ENCODE data around the gene ARHGAP26.
"Not testable (repeated sequence)": the region's sequence is repeated elsewhere in the genome, so short reads cannot be mapped to it uniquely, and the experiment has no call there.

The ARHGAP26 gene

DNA sequence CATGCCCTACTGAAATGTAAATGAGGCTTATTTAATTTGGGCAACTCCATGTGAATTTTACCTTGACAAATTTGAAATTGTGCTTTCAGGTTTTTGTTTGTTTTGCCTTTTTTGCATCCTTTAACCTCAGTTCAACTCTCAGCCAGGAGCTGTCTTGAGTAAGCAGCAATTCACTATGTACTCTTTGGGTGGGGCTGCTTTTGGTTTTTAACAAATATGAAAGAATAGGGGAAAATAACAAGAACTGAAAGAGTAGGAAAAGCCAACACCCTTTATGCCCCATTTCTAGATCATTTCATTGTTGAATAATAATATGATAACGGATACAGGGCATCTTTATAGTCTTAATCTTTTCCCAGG lies 192.0 kb downstream of the ARHGAP26 start:
- no peak for DNase-seq

- DNase-seq, result not testable (repeated sequence)
These were observed 195.3 kb downstream of the ARHGAP26 start for GRCh38 chr5:142965258-142966120.

- DNase-seq, result no peak
These were observed 195.9 kb downstream of the ARHGAP26 start for GRCh38 chr5:142966121-142966420.

- DNase-seq, result no peak
These were observed 199.0 kb downstream of the ARHGAP26 start for GRCh38 chr5:142969186-142969585.

DNA sequence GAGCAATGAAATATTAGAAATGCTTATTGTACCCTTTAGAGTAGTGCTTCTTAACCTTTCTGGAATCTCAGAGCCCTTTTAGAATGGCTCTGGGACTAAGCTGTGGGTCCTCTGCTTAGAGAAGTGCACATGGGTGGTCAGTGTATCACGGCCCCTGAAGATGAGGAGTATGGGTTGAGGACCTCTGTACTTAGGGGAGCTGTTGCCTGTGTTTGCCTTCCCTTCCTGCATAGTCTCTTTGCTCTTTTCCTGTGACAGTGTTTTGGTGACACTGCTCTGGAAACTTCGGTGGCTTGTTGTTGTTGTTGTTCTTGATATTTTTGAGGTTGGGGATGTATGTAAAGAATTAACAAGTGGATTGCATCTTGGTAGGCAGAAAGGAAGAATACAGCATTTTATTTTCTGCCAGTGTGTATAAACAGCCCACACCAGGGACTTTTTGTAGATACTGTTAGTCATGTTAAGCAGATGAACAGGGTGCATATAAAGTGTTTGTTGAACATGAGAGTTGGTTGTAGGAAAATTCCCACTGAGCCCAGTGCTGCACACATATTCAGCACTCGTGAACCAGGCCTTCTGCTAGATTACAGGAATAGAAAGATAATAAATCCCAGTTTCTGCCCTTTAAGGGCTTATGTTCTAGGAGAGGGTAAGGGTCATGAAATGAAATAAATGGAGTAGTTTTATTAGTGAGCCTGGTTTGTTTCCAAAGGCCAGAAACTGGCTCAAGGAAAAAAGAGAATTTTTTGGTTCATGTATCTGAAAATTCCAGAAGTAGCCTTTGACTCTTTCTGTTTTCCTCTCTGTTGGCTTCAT lies 199.7 kb downstream of the ARHGAP26 start:
- DNase-seq, result no peak

GRCh38 chr5:142970440-142971030 lies 200.4 kb downstream of the ARHGAP26 start:
- peak; percentile 21 to 22 for DNase-seq

DNA sequence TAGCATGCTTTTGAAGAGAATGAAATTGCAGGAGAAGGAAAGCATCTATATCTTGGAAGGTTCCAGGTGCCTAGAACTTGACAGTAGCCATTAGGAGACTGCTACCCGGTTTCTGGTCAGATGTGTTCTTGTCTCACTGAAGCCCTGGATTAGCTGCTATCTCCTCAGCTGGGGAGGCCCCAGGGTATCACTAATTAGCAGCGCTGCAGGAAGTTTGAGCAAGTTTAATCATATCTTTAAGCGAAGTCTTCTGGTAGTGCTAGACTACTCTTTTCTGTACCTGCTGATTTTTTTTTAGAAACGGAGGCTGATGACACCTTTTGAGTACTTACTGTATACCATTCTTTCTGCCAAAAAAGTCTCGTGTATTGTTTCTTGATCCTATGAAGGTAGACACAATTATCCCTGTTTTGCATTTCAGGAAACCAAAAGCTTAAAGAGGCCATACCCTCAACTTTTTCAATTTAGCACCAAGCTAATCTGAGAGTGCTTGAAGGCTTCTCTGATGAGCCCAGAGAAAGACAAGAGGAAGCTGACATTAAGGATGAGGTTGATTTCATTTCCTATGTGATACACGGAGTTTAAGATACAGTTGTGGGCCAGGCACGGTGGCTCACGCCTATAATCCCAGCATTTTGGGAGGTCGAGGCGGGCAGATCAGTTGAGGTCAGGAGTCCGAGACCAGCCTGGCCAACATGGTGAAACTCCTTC lies 201.3 kb downstream of the ARHGAP26 start:
- no peak for DNase-seq

DNA sequence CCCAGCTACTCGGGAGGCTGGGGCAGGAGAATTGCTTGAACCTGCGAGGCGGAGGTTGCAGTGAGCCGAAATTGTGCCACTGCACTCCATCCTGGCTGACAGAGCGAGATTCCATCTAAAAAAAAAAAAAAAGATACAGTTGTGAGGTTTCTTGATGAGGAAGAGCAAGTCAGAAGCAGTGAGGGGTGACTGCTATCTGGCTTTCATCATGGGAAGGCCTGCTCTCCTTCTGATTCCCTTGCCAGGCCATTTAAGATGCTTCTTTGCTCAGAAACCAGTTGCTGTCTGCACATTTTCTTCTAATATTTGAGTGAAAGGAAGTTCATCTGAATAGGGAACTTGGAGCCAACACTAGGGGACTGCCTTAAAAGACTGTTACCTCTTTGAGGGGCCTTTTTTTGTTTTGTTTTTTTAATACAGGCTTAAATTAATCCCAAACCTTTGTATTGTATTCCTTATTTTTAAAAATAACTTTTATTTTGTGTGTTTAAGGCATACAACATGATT lies 201.9 kb downstream of the ARHGAP26 start:
- DNase-seq, result peak in 1 of 2 donors; percentile 20

- no peak for DNase-seq
These were observed 203.8 kb downstream of the ARHGAP26 start for GRCh38 chr5:142973932-142974331.

DNA sequence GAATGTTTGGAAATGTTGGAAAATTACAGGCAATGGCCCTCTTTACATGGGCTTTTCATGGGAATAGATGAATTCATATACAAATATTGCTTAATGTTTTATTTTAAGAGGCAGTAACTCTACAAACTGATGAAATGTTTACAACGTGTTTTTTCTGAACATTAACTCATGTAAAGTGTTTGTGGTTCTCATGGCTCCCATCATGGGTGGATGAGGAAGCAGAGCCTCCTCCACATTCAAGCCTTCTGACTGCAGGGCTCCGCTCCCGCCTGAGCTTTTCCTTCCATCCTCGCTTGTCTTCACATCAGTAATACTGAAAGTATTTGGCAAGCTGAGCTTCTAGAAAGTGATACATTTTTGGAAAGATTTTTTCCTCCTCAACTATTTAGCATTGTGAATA lies 204.2 kb downstream of the ARHGAP26 start:
- peak; percentile 60 to 82 for DNase-seq

DNA sequence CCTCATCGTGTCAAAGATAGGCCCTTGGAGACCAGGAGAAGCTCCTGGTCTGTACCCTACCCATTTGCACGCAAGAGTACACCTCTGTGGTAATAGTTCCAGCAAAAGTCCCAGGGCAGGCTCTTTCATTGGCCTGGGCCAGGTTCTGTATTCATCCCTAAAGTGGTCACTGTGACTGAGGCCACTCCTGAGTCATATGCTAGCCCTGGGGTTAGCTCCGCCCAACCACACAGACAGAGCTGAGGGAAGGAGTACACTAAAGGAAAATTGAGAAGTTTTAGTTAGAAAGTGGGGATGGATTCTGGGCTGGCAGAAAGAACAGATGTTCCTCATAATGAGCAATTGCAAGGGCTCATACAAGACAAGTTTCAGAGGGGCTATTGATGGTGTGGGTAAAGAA lies 206.7 kb downstream of the ARHGAP26 start:
- DNase-seq, result peak; percentile 52 to 61

DNA sequence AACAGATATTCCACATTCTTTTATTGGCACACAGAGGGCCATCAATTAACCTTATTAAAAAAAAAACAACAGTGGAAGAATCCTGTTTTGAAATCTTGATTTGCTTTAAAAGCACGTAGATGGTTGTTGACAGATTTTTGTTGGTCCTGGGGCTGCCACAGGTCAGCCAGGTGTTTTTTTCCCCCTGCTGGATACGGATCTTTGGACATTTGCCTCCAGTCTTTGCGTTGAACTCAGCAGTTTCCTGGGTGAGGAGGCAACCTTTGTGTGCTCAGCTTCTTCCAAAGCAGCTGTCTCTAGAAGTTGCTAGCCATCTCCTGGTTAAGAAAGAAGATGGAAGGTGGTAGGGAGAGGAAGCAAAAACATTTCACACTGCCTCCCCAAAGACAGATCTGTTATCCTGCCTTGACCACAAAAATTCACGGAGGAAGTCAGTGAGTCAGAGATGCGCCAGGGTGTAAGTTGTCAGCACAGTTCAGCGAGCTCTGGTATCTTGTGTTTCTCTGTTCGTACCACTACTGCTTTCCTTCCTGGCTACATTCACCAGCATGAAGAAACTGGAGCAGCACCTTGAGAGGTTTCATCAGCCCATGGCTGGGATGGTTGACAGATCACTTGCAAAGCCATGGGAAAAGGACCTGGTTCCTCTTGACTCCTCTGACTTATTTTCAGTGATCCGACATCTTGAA lies 207.3 kb downstream of the ARHGAP26 start:
- peak; percentile 80 to 81 for DNase-seq

DNA sequence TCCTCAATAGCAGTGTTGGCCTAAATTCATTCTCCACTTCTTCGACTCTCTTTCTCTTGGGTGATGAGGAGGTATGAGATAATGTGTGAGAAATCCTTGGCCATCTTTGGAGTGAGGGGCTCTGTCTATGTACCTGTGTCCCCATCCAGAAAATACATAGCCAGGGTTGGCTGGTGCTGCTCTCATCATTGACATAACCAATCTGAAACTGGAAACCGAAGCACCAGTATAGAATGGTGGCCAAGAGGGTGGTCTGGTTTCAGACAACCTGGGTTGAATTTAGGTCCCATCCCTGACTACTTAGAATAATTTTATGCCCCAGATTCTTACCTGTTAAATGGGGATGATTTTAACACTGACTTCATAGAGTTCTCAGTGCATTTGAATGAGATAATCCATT lies 208.1 kb downstream of the ARHGAP26 start:
- no peak for DNase-seq

- DNase-seq, result peak in 1 of 2 donors; percentile 19
These were observed 208.5 kb downstream of the ARHGAP26 start for GRCh38 chr5:142978726-142979125.

GRCh38 chr5:142979636-142980035 lies 209.5 kb downstream of the ARHGAP26 start:
- no peak for DNase-seq

DNA sequence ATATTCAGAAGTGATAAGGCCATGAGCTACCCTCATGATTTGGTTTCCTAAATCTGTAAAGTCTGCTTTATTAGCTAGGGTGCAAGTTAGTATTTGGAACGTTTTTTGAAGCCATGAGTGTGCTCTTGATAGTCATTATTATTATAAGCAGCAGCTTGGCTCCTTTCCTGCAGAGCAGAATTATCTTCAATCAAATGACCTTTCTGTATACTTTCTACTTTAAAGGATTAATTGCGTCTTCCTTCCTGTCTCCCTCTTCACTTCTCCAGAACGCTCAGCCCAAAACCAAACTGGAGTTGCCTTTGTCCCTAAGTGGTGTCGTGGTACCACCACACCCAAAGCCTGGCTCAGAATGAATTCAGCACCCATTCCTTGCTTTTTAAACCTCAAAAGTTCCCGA lies 211.3 kb downstream of the ARHGAP26 start:
- DNase-seq, result no peak

GRCh38 chr5:142981886-142982820 lies 212.0 kb downstream of the ARHGAP26 start:
- DNase-seq, result peak in 1 of 2 donors; percentile 28

DNA sequence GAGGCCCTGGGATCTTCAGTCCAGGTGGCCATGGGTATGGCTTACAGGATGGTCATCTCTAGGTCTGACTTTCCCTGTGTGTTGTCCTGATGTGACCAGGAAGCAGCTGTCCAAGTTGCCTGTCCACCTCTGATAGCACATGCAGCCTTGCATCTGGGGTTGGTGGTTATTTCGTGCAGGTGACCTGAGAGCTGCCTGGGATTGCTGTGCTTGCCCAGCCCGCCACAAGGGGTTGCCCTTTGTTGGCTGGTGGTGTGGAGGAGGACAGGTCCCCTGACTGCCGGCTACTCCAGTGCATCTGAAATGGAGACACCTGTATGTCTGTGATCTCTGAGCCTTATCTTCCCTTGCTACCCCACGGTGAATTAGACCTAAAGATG lies 212.6 kb downstream of the ARHGAP26 start:
- DNase-seq, result no peak

GRCh38 chr5:142984011-142984410 lies 213.8 kb downstream of the ARHGAP26 start:
- DNase-seq, result peak in 1 of 2 donors; percentile 43

DNA sequence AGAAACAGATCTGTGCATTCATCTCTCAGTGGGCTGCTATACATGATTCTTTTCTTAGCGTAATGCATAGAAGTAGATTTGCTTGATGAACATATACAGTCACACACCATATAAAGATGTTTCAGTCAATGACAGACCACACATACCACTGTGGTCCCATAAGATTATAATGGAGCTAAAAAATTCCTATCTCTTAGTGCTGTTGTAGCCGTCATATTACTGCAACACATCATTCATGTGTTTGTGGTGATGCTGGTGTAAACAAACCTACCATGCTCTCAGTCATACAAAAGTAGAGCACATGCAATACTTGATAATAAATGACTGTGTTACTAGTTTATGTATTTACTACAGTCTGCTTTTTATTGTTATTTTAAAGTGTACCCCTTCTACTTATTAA lies 214.3 kb downstream of the ARHGAP26 start:
- no peak for DNase-seq

DNA sequence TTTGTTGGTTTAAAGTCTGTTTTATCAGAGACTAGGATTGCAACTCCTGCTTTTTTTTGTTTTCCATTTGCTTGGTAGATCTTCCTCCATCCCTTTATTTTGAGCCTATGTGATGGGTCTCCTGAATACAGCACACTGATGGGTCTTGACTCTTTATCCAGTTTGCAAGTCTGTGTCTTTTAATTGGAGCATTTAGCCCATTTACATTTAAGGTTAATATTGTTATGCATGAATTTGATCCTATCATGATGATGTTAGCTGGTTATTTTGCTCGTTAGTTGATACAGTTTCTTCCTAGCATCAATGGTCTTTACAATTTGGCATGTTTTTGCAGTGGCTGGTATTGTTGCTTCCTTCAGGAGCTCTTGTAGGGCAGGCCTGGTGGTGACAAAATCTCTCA lies 219.1 kb downstream of the ARHGAP26 start:
- not testable (repeated sequence) for DNase-seq
